ENCODE measurements around the gene PEPD.

PEPD gene

DNA sequence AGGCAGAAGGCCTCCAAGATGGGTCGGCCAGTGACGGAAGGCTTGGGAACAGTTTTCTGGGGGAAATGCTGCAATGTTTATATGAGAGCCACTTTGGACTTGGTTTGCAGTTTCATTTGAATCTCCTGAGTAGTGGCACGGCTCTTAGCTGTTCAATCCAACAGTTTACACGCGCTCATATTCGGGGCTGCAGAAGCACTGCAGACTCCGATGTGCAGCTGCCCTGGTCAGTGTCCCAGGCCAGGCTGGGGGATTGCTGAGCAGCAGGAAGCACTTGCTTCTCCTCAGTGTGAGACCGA is 116.4 kb downstream of the PEPD start:
- no peak for DNase-seq

DNA sequence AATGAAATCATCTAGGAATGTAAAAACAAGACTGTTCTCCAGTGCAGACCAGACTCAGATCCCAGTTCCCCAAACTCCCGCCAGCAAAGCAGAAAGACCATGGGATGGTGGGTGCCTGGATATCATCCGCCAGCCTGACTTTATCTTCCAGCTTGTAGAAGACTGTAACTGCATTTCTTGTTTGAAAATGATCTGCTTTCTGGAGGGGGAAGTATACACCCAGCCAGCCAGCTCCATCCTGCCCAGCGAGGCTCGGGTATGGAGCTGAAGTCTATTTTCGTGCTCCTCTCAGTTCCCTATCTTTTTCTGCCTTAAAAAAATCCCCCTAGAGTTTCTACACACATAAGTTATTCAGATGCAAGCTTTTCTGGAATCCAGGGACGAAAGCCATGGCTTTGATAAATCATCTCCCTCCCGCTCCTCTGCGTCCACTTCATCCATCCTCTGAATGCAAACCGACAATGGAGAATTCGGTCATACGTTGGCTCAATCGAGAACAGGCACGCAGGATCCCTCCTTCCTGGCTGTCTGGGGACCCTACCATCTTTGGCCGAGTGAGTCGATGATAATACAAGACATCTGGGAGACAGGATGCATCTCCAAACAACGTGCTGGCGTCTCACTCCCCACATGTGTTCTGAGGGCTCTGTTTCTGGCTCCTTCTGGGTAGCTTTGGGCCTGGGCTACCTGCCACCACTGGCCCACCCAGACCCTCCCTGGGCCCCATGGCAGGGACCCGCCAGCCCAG is 116.9 kb downstream of the PEPD start:
- no peak for DNase-seq

GRCh38 chr19:33403973-33404304 is 117.7 kb downstream of the PEPD start:
- no peak for DNase-seq

DNA sequence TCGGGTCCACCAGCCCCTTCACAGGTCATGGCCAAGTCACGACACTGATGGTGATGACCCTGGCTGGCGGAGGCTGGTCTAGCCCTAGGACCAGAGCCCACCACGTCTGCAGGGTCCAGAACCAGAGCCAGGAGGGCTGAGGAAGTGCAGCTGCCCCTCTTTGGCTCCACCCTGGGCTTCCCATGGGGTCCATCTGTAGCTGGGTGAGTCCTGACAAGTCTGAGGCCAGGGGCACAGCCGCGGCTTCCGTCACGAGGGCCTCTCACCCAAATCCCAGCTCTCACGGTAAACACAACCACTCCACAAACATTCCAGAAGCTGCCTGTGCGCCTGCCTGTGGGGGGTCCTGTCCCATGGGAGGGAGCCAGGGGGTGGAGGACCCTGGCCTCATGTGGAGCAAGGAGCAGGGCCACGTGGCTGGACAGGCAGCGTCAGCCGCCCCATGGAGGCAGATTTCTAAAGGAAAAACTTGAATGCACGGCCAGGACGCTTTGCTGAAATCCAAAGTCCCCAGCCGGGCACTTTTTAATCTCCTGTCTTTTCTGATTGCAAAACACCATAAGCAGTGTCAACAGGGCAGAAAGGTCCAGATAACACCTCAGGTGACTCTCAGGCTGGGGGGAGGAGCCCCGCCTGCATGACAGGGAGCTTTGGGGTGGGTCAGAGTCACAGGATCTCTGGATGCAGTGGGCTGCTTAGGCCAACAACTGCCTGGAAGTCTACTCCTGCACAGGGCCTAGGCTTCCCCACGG is 118.2 kb downstream of the PEPD start:
- DNase-seq: no peak

- no peak for DNase-seq
These were observed 119.0 kb downstream of the PEPD start for GRCh38 chr19:33402421-33403220.

- no peak for DNase-seq
These were observed 119.7 kb downstream of the PEPD start for GRCh38 chr19:33401683-33402420.

DNA sequence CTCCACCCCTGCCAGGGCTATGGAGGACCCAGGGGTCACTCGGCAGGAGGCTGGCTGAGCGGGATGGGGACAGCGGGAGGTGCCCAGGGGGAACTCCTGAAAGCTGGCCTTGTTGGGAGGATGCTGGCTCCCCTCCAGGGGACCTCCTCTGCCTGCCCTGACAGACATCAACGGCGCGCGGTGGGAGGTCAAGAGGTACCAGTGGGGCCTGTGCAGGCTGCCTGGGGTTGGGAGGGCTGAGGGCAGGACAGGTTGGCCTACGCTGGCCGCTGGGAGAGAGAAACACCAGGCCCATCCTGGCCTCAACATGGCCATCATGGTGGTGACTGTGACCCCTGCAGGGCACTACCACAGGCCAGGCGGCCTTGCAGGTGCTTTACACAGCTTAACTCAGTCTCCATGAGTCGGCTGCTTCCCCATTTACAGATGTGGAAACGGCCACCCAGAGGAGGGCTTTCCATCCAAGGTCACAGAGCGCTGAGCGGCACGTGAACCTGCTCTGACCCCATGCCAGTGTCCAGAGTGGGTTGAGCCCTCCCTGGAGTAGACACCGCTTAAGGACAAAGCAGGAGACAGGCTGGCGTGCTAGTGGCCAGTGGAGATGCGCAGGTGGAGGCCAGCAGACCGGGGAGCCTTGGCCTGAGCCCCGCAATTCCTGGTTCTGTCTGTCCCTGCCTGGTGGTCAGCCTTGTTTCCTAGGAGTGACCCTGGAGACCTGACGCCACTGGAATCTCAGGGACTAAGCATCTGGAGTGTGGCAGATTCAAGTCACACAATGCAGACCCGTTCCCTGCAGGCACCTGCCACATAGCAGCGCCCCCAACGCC is 120.5 kb downstream of the PEPD start:
- no peak for DNase-seq

- no peak for DNase-seq
These were observed 121.6 kb downstream of the PEPD start for GRCh38 chr19:33399745-33400681.

DNA sequence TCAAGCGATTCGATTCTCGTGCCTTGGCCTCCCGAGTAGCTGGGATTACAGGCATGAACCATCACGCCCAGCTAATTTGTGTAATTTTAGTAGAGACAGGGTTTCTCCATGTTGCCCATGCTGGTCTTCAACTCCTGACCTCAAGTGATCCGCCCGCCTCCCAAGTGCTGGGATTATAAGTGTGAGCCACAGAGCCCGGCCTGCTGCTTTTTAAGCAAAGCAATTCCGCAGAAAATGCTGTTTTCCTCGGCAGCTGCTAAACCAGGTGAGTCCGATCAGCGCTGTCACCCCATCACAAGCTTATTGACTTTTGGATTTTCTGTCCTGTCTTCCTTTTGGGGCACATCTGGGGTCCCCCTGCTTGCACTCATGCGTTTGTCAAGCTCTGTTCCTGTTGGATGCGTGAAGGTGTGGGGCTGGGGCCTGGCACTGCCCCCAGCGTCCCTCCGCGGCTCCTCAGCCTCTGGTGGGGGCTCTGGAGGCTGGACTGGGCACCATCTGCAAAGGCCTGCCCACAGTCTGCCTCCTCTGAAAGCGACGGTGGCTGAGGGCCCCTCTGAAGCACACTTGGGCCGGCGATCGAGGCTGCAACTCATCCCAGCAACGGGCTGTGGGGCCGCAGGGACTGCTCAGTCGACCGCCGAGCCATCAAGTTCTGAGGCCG is 122.4 kb downstream of the PEPD start:
- DNase-seq: no peak

DNA sequence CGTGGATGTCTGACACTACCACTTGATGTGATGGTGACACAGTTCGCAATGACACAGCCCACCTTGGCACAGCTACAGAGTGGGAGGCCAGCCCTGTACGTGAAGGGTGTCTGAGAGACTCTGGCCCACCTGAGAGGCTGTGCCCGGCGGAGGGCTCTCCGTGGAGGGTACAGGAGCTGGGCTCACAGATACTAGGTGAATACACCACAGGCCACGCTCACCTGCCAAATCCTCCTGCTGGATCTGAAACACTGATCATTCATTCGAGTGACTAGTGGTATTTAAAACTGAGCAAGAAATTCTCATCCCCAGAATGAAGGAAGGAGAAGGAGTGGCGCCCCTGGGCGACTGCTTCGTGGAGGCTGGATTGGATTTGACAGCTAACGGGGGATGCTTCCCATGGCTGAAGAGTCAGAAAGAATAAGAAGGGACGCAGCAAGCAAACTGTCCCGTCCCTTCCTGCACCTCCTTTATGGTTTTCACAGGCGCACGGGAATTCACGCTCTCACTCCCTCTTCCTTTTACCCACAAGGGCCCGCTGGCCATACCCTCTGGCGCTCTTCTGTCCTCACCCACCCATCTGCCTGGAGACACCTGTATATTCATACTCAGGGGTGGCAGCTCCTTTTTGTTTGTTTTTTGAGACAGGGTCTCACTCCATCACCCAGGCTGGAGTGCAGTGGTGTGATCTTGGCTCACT is 123.1 kb downstream of the PEPD start:
- DNase-seq: no peak

DNA sequence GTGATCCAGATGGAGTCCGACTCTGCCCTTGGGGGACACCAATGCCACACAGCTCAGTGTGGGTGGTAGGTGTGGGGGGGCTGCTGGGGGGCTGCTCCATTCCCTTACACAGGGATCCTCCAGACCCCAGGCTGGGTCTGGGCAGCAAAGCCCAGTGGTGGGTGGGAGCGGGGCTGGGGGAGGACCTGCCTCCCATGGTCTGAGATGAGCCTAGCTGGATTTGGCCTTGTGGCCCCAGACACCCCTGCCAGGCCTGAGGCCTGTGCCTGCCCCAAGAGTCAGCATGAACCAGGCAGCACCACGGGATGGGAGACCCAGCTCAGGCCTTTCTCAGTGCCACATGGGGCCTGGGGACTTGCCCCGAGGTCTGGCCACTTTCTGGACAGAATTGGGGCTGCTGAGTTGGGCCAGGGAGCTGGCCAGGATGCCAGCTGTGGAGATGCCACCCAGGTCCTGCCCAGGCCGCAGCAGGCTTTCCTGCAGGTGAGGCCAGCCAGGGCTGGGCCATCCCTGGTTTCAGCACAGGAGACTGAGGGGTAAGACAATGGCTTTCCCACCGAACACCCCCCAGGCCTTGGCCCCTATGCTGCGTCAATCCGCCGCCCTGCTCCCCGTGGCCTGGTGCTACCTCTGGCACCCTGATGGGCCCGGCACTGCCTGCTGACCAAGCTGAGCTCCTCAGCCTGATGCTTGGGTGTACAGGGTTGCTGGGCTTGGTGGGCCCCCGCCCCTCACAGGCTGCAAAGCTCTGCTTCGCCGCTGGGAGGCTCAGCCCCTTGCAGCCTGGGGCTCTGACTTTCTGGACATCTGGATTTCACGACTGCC is 123.8 kb downstream of the PEPD start:
- no peak for DNase-seq

DNA sequence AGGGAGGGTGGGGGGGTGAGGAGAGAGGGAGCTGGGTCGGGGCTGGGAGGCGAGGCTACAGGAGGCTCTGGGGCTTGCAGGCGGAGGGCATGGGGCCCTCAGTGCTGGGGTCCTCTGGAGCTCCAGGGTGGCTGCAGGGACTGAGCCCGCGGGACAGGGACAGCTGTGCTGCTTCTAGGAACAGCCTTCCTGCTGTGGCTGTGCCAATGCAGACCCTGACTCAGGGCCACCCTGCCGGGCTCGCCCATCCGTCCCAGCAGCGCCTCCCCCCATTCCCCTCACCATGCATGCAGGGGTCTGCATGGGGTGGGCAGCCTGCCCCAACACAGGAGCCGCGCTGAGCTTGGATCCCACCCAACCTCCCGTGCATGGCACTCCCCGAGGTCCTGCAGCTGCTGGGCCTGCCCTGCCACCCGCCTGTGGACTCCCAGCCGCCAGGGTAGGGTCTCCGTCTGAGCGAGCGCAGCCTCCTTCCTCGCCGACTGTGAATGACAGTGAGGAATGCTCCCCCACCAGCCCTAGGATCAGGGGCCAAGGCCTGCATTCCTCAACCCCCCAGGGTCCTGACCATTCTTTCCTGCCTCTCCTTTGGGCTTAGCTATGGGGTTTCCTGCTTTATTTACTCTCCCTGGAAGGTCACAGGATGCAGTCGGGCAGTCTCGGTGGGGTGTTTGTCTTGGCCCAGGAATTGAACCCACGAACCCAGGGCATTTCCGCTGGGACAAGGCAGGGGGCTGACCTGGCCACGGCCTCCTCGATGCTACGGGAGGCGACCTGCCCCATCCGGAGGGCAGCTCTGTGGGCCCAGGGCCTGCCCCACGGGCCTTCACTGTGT is 124.7 kb downstream of the PEPD start:
- no peak for DNase-seq

DNA sequence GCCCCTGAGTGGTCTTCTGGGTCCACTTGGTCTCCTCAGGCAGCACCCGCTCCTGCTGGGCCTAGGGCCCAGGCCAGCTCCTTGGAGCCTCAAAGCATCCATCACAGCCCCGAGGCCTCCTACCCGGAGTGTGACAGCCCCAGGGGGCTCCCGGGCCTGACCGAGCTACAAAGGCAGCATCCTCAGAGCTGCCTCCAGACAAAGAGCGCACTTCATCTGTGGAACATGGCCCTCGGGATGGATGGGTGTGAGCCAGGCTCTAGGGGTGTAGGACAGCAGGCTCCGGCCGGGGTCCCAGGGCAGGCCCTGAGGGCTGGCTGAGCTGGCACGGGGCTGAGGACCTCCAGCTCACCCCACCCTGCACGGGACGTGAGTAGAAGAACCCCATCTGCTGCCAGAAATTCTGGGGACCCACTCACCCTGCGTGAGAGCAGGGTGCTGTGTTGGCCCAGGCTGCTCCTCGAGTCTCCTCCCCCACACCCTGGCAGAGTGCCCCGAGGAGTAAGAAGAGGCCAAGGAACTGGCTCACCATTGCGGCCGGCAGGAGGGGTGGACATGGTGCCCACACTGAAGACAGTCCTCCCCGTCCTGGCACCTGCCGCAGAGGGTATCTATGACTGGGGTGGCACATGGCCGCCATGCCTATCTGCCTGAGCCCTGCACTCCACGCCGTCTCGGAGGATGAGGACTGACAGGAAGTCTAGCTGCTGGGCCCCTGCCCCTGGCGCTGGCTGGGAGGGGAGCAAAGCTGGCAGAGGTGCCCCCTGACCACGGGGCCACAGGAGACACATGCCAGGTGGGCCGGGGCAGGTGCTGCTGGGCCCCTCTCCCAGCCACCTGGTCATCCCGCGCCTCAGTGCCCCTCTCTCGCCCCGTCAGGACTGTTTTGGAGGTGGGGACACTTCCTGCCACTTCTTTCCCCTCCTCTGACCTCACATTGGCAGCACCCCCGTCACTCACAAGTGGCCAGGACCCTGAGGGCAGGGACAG is 125.7 kb downstream of the PEPD start:
- DNase-seq: no peak

DNA sequence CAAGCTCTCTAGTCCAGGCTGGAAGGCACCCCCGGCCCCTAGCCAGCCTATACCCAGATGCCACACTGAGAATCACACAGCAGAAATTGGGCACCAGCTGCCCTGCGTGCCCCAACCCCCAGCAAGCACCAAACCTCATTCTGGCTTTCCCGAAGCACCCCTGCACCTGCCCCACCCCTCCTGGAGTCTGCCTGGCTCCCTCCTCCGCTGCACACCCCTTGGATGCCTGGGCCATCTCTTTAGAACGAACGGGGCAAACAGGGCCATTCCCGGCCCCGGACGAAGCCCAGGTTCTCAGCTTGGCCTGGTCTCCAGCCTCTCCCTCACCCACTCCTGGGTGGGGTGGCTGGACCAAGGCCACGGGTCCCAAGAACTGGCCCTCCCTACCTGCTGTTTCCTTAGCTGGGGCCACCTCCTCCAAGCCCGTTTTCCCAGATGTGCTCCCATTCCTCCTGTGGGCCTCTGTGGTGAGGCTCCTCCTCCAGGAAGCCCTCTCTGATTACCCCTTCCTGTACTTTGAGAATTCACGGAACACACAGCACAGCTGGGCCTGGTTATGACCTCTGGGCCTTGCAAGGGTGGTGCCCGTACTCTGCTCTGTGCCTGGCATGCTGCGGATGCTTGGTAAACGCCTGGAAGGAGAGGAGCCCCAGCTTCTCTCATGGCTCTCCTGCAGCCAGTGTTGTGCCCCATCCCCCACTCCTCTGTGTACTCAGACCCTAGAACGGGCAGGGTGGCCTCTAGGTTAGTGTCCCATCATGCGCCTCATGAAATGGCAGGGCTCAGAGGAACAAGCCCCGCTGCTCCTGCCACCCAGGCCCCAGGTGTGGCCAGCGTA is 126.6 kb downstream of the PEPD start:
- DNase-seq: no peak

GRCh38 chr19:33394006-33394722 is 127.4 kb downstream of the PEPD start:
- DNase-seq: no peak

Data from retina (tissue), 1 donor.